Chondrocyte (in vitro differentiated cells): ENCODE results near the gene EDRF1. TPM values are rescaled to one million over a fixed set of nuclear protein-coding genes. Genes with fewer than 3 reads are reported as not detected.

Source experiments
- DNase-seq: peaks from one replicate; pipeline ENCODE4 v3.0.0; 2021; ENCODE audit warnings: mixed read lengths, low spot score
- H3K27ac Mint-ChIP-seq: one replicate; pipeline ENCODE4 v1.8.0; 2021; ENCODE audit warnings: mild to moderate bottlenecking, moderate library complexity, mixed read lengths; ENCODE audit not compliant: unreplicated experiment
- H3K27me3 Mint-ChIP-seq: 2 replicates; pipeline ENCODE4 v1.8.0; 2021; ENCODE audit warnings: low read depth, mixed read lengths
- H3K36me3 Mint-ChIP-seq: 2 replicates; pipeline ENCODE4 v1.8.0; 2021; ENCODE audit warnings: low read depth, mixed read lengths
- H3K4me1 Mint-ChIP-seq: 2 replicates; pipeline ENCODE4 v1.8.0; 2021; ENCODE audit warnings: low read depth, mild to moderate bottlenecking, mixed read lengths
- H3K4me3 Mint-ChIP-seq: one replicate; pipeline ENCODE4 v1.8.0; 2021; ENCODE audit warnings: mild to moderate bottlenecking, moderate library complexity, mixed read lengths; ENCODE audit not compliant: unreplicated experiment
- H3K9me3 Mint-ChIP-seq: 2 replicates; pipeline ENCODE4 v1.8.0; 2021; ENCODE audit warnings: low read depth, mixed read lengths
- CTCF ChIP-seq: fragments of 200-600 bp; sonication (generic); IDR thresholded peaks from 2 replicates; pipeline ENCODE4 v1.5.0; 2021; ENCODE audit warnings: antibody characterized with exemption, mild to moderate bottlenecking, moderate library complexity
- total RNA-seq: library from RNA; stranded (reverse); gene quantifications from 3 replicates; pipeline ENCODE4 v1.2.1, GENCODE V29; 2021

The EDRF1 gene
- total RNA-seq, 1 donor from 2014 or later: 14.8 TPM

- DNase-seq: no peak
- Mint-ChIP-seq H3K4me1 (no peaks in the 10 kb centered on the region), H3K27me3 (peaks cover 29% of the 10 kb centered on the region), H3K27ac (no peak overlapping the region), H3K36me3 (no peaks in the 10 kb centered on the region), H3K9me3 (no peaks in the 10 kb centered on the region), H3K4me3 (no peak overlapping the region)
- TF ChIP-seq CTCF: no peak
These were observed 34.9 kb upstream of the EDRF1 start for GRCh38 chr10:125684581-125684980.

DNA sequence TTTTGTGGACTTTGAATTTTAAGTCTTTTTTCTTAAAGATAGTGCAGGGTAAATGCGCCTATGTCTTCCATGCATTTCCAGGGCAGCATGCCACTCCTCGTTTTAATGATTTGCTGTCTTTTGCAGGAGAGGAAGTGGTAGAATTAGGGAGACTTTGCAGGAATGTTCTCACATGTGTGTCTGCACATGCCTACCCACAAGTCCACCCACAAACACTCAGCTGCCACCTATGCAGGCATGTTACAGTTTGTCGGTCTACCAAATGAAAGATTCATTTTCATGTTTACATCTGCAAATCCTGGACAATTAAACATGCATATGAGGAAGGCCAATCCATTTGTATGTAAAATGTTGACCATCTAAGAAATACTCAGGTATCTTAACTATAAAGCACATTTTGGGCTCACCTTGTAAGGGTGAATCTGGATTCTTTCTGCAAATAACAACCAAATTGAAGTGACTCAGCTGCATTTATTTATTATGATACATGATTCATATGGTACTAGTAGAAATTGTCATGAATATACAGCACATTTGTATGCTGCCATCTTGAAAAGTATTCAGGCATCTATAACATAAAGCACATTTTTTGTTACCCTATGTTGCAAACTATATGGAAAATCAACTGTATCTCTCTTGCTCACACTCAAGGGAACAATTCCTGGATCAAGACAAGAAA, 31.9 kb upstream of the EDRF1 start:
- Mint-ChIP-seq H3K27ac (no peak overlapping the region), H3K4me3 (no peak overlapping the region), H3K27me3 (peaks cover 48% of the 10 kb centered on the region), H3K9me3 (no peaks in the 10 kb centered on the region), H3K36me3 (no peaks in the 10 kb centered on the region), H3K4me1 (no peaks in the 10 kb centered on the region)
- no peak for DNase-seq
- no peak for TF ChIP-seq CTCF

- no peaks in the 10 kb centered on the region for H3K9me3 Mint-ChIP-seq
- H3K36me3 Mint-ChIP-seq: no peaks in the 10 kb centered on the region
- H3K27me3 Mint-ChIP-seq: peaks cover 35% of the 10 kb centered on the region
- no peak overlapping the region for H3K4me3 Mint-ChIP-seq
- peaks cover 7% of the 10 kb centered on the region for H3K4me1 Mint-ChIP-seq
- DNase-seq: no peak
- no peak overlapping the region for H3K27ac Mint-ChIP-seq
- TF ChIP-seq CTCF: no peak
These were observed 29.4 kb upstream of the EDRF1 start for GRCh38 chr10:125689955-125690569.

GRCh38 chr10:125691160-125691981, 28.1 kb upstream of the EDRF1 start:
- H3K36me3 Mint-ChIP-seq: no peaks in the 10 kb centered on the region
- no peaks in the 10 kb centered on the region for H3K9me3 Mint-ChIP-seq
- peaks cover 32% of the 10 kb centered on the region for H3K27me3 Mint-ChIP-seq
- TF ChIP-seq CTCF: no peak
- no peak overlapping the region for H3K27ac Mint-ChIP-seq
- peaks cover 9% of the 10 kb centered on the region for H3K4me1 Mint-ChIP-seq
- H3K4me3 Mint-ChIP-seq: no peak overlapping the region
- no peak for DNase-seq

DNA sequence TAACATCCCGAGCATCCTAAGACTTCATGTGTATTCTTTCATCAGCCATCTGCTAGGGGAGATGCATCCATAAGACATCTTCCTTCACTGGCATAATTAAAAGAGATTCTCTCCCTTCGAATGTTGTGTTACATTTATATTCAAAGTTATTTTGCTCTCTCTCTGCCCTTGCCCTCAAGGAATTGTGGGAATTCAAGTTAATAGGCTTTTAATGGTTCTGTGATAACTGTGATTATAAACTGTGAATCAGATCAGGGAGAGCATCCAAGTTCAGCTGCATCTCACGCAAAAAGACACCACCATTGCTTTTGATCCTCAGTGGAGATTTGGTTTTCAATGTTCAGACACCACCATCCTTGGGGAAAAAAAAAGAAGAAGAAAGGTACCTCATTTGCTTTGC, 27.3 kb upstream of the EDRF1 start:
- Mint-ChIP-seq H3K27ac (no peak overlapping the region), H3K9me3 (no peaks in the 10 kb centered on the region), H3K27me3 (peaks cover 31% of the 10 kb centered on the region), H3K36me3 (no peaks in the 10 kb centered on the region), H3K4me3 (no peak overlapping the region), H3K4me1 (peaks cover 9% of the 10 kb centered on the region)
- no peak for TF ChIP-seq CTCF
- no peak for DNase-seq
